Endometrium (tissue), 2 donors: ENCODE results near the gene ASIC3.

Experiments
- FAIRE-seq: peaks from 2 replicates; lab custom pipeline; 2012; peaks lifted over from hg19 to GRCh38; lab: Jason Lieb, UNC
- donor health status: control.
- donor health status: control.

Gene ASIC3

GRCh38 chr7:151085691-151086620 lies 37.6 kb downstream of the ASIC3 start, which contains the start of gene AGAP3:
Gene AGAP3, plus strand, starts transcription at chr7:151086475. Its CDS starts 267 bp downstream, at chr7:151086742.
- FAIRE-seq = no peak

- FAIRE-seq = no peak
Measured at GRCh38 chr7:151086802-151087244, 38.5 kb downstream of the ASIC3 start.

GRCh38 chr7:151087245-151088018 lies 39.1 kb downstream of the ASIC3 start:
- no peak for FAIRE-seq

GRCh38 chr7:151088019-151088855 lies 39.9 kb downstream of the ASIC3 start:
- FAIRE-seq = no peak

- no peak for FAIRE-seq
Measured at GRCh38 chr7:151088856-151089699, 40.7 kb downstream of the ASIC3 start.

GRCh38 chr7:151089893-151090730 lies 41.8 kb downstream of the ASIC3 start:
- FAIRE-seq = no peak

- no peak for FAIRE-seq
Measured at GRCh38 chr7:151091003-151091402, 42.7 kb downstream of the ASIC3 start.

GRCh38 chr7:151091431-151091830 lies 43.1 kb downstream of the ASIC3 start:
- no peak for FAIRE-seq

- FAIRE-seq = no peak
Measured at GRCh38 chr7:151091988-151092387, 43.7 kb downstream of the ASIC3 start.

GRCh38 chr7:151093748-151094147 lies 45.4 kb downstream of the ASIC3 start:
- FAIRE-seq = no peak

- FAIRE-seq = no peak
Measured at GRCh38 chr7:151094675-151095074, 46.3 kb downstream of the ASIC3 start.

GRCh38 chr7:151095123-151095797 lies 46.9 kb downstream of the ASIC3 start:
- no peak for FAIRE-seq

- no peak for FAIRE-seq
Measured at GRCh38 chr7:151095828-151096475, 47.6 kb downstream of the ASIC3 start.

- FAIRE-seq = no peak
Measured at GRCh38 chr7:151099486-151100211, 51.3 kb downstream of the ASIC3 start.

GRCh38 chr7:151100921-151101320 lies 52.6 kb downstream of the ASIC3 start:
- no peak for FAIRE-seq

GRCh38 chr7:151101621-151102396 lies 53.5 kb downstream of the ASIC3 start:
- FAIRE-seq = no peak
